ENCODE results near the gene SH3RF2.

DNA sequence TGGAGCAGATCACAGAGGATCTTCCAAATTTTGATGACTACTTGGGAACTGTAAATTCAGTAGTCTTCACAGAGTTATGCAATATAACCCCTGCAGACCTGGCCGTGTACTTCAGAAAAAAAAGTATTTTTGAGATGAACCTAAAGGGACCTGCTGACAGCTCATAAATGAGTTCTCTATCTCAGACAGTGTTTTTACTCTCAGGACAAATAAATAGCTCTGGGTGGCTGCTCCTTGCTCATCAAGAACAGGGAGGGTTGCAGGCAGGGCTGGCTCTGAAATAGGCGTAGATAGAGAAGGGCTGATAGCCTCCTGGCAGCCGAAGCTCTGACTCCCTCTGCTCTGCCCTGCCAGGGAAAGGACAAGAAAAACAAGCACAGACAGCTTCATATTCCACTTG is 104.1 kb downstream of the SH3RF2 start:
- TF ChIP-seq, protein P1, sequence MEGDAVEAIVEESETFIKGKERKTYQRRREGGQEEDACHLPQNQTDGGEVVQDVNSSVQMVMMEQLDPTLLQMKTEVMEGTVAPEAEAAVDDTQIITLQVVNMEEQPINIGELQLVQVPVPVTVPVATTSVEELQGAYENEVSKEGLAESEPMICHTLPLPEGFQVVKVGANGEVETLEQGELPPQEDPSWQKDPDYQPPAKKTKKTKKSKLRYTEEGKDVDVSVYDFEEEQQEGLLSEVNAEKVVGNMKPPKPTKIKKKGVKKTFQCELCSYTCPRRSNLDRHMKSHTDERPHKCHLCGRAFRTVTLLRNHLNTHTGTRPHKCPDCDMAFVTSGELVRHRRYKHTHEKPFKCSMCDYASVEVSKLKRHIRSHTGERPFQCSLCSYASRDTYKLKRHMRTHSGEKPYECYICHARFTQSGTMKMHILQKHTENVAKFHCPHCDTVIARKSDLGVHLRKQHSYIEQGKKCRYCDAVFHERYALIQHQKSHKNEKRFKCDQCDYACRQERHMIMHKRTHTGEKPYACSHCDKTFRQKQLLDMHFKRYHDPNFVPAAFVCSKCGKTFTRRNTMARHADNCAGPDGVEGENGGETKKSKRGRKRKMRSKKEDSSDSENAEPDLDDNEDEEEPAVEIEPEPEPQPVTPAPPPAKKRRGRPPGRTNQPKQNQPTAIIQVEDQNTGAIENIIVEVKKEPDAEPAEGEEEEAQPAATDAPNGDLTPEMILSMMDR (IDR thresholded peaks at IDR 0.05; ENCODE audit: low read length), result no peak
- no peak for TF ChIP-seq EZH2 (optimal IDR thresholded peaks at IDR 0.05; ENCODE audit: low read depth, low read length)
